NCI-H2227 (cell line): Measurements from ENCODE around the gene UBE2Z.

ENCODE experiments used
- DNase-seq: peaks from one replicate; lab custom pipeline; 2025; ENCODE audit not compliant: unreplicated experiment; lab: John Stamatoyannopoulos, UW

UBE2Z gene

GRCh38 chr17:48952904-48953303 lies 44.7 kb downstream of the UBE2Z start:
- DNase-seq, result no peak

- DNase-seq, result no peak
Measured at GRCh38 chr17:48954300-48954755, 46.1 kb downstream of the UBE2Z start.

- peak; percentile 15 for DNase-seq
Measured at GRCh38 chr17:48960834-48961515, 52.8 kb downstream of the UBE2Z start.

- DNase-seq, result no peak
Measured at GRCh38 chr17:48961516-48962233, 53.5 kb downstream of the UBE2Z start.

GRCh38 chr17:48970224-48970623 lies 62.0 kb downstream of the UBE2Z start:
- peak; percentile 54 for DNase-seq

- DNase-seq, result no peak
Measured at GRCh38 chr17:48970865-48971687, 62.9 kb downstream of the UBE2Z start.

- no peak for DNase-seq
Measured at GRCh38 chr17:48972749-48973097, 64.5 kb downstream of the UBE2Z start.

GRCh38 chr17:48973806-48974205 lies 65.6 kb downstream of the UBE2Z start:
- no peak for DNase-seq
